HG02763 (cell line): ENCODE measurements around the gene CCDC85C.

Experiments
- ATAC-seq: cut with Tn5 transposase; IDR thresholded peaks from one replicate; pipeline ENCODE4 v1.9.1; 2021; ENCODE audit warnings: mild to moderate bottlenecking, moderate library complexity; ENCODE audit not compliant: unreplicated experiment

The CCDC85C gene

GRCh38 chr14:99544991-99545390 lies 59.0 kb downstream of the CCDC85C start:
- no peak for ATAC-seq

DNA sequence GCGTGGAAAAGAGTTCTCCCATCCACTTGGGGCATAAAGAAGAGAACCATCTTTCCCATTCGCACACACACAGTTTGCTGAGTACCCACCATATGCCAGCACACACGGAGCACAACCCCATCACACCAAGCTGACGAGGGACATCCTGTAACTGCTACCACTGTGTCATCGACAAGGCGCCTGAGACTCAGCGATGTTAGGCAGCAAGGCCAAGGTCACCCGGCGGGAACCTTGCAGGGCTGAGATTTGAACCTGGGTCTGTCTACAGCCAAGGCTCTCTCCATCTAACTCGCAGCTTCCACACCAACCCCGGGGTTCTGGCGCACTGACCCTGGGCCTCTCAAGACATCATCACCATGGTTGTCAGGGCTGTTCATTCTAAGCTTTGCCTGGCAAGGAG lies 60.0 kb downstream of the CCDC85C start:
- no peak for ATAC-seq

DNA sequence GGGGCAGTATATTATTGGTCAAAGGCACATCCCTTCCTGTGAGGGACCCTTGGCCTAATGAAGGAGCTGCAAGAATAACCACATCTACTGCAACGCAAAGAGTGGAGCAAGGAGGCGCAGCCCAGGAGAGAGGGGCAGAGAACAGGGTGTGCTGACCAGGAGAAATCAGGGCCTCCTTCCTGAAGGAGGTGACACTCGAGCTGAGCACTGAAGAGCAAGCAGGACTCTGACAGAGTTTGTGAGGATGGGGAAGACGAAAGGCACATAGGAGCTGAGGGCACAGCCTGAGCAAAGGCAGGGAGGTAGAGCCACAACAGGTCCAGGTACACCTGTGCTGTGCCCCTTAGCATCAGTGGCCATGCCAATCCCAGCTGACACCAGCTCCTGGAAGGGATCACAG lies 60.6 kb downstream of the CCDC85C start:
- no peak for ATAC-seq

DNA sequence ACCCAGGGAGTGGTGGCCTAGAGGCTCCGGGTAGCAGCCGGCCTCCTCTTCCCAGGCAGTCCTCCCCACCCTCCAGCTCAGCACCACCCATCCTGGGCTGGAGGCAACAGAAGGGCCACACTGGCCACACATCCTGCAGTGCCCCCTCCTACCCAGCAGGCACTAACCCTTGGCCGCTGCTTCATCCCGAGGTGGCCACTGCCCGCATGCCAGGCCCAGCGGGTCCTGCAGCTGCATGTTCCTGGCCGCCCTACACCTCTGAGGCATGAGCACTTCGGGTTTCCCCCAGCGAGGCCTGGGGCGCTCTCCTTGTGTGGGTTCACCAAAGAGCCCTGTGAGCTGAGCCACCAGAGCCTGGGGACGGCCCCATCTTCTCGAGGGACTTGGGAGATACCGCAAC lies 61.4 kb downstream of the CCDC85C start:
- no peak for ATAC-seq

GRCh38 chr14:99541677-99542470 lies 62.1 kb downstream of the CCDC85C start:
- no peak for ATAC-seq

DNA sequence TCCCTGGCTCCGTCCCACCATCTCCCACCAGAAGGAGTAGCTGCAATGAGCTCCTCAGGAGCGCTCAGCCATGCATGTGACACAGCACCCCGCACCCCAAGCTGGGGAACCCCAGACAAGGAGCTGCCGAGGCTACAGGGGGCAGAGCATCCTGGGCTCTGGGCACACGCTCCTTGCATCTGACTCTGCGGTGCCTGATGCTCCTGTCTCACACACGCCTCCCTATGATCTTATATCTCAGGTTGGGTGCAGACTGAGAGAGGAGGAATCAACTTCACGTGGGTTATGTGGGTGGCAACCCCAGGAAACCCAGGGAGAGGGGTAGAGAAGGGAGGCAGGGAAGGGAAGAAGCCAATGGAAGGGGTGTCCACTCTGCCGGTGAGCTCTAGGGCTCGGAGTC lies 62.8 kb downstream of the CCDC85C start:
- no peak for ATAC-seq

DNA sequence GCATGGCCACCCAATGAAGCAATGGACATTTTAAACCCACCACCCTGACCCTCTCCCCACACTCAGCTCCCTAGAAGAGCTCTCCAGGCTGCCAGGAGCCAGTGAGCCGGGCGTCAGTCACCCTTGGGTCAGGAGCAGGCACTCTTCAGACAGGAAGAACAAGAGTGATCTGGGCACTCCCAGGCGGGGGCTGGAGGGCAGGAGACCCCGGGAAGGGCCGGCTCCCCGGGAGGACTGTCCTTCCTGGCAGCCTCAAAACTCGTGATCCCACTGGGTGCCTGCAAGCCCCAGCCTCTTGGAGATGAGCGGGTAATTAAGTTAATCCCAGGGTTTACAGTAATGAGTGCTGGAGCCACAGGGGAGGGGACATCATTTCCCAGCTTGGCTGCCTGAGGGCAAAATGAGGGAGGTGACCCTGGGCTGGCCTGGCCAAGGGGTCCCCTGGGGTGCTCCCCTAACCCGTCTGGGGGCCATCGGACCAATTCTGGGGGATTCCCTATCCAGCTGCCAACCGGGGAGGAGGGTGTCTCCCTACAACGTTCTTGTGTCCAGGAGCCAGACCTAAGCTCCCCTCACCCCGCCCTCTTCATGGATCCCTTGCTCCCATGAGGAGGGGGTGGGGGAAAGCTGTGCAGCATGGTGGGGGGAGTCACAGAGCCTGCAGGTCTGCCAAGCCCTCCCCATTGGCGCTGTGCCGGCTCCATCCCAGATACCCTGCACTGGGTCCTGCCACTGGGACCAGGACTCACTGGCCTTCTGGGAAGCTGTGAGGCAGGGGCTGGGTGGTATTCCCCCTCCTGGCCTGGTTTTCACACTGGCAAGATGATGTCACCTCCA lies 63.6 kb downstream of the CCDC85C start:
- ATAC-seq, result no peak

DNA sequence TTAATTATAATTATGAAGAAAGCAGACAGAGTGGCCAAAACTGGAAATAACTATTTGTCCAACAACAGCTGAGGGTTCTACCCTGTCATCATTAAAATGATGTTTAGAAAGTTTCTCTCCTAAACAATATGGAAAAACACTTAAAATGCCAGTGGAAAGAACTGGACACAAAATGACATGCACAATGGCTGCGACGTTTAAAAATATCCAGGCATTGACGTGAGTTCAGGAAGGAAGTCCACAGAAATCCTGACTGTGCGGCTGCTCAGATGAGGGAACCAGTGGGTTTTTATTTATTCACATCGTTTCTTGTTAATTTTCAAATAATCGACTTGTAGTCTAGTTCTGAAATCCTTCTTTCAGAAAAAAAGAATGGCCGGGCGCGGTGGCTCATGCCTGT lies 64.5 kb downstream of the CCDC85C start:
- ATAC-seq, result no peak

- ATAC-seq, result no peak
These were observed 65.3 kb downstream of the CCDC85C start for GRCh38 chr14:99538733-99539132.

- ATAC-seq, result no peak
These were observed 65.7 kb downstream of the CCDC85C start for GRCh38 chr14:99538275-99538674.

DNA sequence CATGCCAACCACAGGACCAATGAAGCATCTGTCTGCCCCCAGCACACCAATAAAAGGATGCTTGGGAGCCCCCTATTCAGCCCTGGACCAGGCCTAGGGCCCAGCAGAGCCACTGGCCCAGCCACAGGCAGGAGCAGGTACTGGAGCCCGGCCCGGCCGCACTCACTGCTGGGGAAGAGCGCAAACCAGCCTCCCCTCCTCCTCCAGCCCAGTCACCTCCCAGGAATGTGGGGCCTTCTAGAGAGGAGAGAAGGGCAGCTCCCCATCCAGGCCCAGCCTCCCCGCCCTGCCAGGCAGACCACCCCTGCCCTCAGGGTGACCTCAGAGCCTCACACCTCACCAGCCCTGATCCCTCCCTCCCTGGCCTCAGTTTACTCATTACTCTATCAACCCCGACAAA lies 66.6 kb downstream of the CCDC85C start:
- ATAC-seq, result no peak

GRCh38 chr14:99535908-99536778 lies 67.9 kb downstream of the CCDC85C start:
- no peak for ATAC-seq

DNA sequence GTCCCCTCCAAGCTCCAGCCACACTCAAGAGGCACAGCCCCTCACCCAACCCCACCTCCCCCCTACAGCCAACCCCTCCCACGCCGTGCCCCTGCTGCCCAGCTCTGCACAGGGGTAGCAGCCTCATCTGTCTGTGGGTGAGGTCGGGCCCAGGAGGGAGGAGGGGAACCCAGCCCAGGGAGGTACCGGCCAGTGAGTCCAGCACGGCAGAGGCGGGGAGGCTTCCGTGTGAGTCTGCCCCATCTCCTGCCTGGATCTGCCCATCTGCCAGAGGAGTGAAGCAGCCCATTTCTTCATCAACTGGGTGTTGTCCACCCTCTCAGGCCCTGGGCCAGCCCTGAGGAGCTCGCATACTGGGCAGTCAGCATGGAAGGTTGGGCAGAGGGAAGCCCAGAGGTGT lies 68.6 kb downstream of the CCDC85C start:
- no peak for ATAC-seq

DNA sequence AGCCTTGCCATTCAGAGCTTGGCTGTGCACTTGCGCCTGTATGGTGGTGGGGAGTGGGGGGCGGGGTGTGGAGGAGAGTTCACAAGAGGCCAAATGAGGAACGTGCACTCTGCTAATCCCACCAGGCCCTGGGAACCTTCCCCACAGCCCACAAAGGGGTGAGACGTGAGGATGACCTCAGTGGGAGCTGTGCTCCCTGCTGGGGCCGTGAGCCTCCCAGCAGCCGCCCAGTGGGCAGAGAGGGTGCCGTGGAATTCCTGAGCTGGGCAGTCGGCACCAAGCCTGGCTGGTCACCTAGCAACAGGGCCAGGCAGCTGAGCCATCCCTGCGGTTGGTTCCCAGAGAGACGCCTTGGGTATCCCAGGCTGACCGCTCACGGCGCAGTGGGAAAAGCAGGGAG lies 69.1 kb downstream of the CCDC85C start:
- ATAC-seq, result no peak

DNA sequence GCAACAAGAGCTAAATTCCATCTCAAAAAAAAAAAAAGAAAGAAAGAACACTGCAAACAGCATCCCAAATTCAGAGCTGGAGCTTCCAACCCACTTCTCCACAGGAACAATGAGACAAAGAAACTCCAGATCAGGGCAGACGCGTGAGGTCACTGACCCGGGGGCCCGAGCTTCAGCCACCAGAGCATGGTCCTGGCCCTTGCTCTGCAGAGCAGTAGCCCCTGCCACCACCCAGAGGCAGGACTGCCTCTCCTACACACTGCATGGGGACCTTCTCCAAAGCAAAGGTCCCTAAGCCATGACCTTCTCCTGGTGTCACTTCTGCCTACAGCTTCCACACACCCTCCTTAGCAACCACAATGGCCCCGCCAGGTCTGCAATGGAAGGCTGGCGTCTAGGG lies 69.7 kb downstream of the CCDC85C start:
- no peak for ATAC-seq

DNA sequence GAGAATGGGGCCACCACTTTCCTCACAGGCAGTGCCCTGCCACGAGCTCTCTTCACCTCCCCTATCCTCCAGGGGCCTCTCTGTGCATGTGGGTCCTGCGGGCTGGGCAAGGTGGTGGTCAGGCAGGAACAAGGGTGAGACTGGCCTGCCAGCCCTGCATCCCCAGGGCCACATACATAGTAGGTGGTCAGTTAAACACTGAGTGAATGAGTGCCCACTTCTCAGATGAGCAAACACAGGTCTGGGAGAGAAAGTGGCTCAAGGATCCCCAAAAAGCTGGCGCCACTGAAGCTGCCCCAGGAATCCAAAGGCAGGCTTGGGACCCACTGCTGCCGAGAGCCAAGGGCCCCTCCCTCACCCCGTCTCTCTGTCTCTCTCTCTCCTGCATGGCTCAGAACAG lies 71.7 kb downstream of the CCDC85C start:
- no peak for ATAC-seq

DNA sequence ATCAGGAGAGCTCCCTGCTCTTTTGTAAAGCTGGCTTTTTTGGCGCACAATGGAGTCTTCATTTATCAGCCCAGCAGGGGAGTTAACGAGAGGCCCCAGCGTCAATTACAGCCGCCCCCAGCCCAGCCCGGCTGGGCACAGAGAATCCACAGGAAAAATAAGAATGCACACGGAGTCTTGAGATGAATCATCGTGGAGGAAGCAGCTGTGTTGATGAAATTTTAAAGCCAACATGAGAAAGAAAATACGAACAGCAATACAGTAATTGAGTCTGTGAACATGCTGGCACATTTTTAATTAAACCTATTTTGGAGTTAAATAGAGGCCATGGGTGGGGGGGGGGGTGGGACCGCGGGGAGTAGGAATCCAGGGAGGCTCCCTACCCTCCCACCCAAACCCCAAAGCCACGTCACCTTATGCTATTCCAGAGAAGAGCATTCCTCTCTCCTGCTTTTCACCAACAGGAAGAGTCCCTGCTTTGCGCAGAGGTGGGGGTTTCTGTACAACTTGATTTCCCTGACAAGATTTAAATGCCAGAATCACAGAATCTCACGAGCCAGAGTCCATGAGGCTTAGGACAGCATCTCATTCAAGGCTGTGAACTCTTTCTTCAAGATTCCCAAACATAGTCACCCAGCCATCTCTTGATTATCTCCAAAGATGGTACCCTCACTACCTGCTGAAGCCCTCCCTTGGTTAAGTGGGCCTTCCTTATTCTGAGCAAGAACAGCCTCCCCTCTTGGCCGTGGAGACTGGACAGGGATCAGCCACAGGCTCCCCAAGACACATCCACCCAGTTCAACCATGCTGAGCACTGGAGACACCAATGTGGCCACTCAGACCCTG lies 72.5 kb downstream of the CCDC85C start:
- no peak for ATAC-seq

DNA sequence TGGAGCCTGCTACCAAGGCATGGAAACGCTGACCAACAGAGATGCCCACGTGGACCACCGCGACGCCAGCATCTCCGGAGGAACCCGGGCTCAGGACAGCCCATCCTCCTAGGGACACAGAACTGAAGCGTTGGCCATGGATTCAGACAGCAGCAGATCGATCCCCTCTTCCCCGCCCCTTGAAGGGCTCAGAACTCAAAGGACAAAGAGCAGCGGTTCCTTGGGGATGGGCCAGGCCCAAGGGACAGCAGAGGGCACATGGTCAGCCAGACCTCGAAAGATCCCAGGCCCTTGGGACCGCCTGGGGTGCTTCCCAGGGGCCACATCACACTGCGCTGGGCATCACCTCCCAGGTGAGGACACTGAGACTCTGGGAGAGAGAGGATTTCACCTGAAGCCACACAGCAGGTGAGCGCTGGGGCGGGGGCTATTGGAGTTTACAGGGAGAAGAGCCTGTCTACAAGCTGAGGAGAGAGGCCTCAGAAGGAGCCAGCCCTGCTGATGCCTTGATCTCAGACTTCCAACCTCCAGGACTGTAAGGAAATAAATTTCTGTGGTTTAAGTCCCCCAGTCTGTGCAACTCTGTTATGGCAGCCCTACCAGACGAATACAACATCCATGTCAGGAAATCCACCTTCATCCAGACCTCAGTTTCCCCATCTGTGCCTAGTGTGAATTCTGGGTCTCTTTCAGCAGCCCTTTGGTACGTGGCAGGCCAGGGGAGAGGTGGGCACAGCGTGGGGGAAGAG lies 73.4 kb downstream of the CCDC85C start:
- ATAC-seq, result no peak

- ATAC-seq, result no peak
These were observed 74.1 kb downstream of the CCDC85C start for GRCh38 chr14:99529899-99530298.
